Hippocampal formation (tissue), 2 donors: ENCODE results near the gene FAM174C.

Experiments used
- DNase-seq, 2 donors: peaks; one replicate each; lab custom pipeline; 2025; lab: John Stamatoyannopoulos, UW

The FAM174C gene

DNA sequence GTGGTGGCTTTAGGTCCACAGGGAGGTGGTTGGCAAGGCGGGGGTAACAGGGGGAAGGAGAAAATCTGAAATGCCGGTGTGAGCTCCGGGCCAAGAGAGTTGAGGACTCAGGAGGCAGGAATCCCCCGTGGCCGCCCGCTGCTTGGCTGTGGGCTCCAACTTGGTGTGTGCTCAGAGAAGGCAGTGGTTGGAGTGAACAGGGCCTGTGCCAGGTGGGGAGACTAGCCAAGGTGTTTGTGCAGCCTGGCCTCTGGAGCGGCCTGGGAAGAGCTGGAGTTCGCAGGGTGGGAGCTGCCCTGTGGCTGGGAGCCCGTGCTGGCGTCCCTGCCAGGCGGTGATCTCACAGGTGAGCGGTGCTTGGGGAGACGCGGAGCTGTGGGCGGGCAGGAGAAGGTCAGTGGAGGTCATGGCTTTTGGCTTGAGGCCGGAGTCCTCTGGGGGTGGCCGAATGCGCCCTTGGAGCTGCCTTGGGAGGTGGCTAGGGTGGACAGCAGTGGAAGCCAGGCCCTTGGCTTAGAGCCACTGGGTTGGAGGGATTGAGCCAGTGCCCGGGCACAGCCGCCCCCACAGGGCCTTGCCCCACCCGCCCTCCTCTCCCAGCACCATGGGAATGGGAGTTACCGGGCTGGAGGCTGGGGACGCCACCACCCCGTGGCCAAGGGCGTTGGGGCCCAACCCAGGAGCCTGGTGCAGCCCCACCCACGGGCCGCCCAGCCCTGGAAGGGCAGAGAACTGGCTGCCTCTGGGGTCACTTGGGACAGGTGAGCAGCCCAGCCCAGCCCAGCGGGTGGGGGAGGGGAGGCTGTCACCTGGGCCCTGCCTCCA is 13.3 kb upstream of the FAM174C start:
- no peak for DNase-seq

DNA sequence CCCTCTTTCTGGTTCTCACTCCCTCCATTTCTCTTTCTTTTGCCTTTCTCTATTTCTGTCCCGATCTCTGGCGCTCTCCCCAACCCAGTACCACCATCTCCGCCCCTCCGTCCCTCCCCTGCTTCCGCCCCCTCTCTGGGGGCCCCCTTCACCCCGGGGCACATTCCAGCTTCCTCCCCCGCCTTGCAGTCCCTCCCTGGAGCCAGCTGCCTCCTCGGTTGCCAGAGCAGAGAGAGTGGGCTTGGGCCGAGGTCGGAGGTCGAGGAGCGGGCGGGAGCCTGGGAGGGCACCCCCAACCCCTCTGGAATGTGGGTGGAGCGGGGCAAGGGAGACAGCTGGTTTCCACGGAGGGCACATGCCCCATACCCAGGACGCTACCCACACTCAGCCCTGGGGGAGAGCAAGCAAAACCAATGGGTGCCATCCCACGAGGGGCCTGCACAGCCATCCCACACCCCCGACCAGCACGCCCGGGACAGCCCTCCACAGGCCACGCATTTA is 12.7 kb upstream of the FAM174C start:
- no peak for DNase-seq

DNA sequence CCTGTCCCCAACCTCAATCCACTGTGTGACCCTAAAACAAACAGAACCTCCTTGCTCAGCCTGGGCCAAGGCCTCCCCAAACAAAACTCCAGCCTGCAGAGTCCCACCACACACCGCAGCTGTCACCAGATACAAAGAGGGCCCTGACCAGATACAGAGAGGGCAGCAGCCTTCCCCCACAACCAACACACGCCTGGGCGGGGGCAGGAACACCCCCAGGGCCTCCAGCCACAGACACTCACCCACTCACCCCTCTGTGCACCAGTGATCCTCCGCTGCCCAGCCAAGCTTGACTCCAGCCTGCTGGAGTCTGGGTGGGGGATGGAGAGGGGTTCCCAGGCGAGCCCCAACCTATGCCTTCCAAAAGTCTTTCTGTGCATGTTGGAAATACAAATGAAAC is 12.1 kb upstream of the FAM174C start:
- DNase-seq = no peak

DNA sequence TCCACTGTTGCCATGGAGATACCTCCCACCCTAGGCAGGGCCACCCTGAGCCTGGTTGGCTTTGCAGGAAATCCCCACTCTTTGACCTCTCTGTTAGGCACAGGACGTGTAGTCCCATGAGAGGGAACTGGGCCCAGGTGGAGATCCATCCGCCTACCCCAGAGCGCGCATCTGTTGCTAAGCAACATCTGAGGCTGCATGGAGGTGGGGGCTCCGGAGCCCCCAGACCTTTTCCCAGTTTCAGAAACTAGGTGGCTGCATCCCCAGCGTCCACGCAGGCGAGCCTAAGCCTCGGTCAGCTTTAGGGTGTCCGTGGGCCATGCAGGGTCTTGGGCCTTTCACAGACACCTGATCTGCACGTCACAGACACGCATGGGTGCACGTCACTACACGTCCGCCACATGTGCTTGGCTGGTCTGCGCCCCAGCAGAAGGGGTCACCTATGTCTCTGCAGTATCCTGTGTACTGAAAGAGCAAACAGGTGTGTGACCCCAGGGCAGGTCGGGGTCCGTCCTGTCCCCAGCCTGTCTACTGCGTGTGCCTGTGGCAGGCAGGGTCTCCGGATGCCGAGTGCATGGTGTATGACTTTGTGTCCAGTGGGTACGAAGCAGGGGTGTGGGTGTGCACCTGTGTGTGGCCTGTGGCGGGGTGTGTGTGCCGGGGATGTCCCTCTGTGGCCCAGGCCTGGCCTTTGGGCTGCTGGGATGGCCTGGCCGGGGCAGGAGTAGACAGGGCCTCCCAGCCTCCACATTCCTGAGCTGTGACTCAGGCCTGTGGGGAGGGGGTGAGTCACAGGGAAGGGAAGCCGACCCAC is 10.3 kb upstream of the FAM174C start:
- DNase-seq = no peak

DNA sequence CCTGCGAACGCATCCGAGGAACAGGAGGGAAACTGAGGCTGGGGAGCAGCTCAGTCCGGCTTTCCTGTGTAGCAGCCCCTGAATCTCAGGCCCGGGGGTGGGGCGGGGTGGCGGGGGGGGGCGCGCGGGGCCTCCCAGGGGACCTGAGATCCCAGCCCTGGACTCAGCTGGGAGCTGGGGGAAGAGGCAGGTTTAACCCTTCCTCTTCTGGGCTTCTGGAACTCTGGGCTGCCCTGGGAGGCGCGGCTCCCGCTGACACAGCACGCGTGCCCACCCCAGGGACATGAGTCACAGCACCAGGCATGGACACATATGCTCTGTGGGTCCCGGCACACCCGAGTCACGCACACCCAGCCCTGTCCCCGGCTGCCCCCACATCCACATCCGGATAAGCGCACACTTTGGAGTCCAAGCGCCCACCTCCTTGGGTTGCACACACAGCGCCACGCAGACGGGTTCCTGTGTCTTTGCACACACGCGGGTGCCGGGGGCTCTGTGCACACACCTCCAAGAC is 9.7 kb upstream of the FAM174C start:
- DNase-seq = no peak

DNA sequence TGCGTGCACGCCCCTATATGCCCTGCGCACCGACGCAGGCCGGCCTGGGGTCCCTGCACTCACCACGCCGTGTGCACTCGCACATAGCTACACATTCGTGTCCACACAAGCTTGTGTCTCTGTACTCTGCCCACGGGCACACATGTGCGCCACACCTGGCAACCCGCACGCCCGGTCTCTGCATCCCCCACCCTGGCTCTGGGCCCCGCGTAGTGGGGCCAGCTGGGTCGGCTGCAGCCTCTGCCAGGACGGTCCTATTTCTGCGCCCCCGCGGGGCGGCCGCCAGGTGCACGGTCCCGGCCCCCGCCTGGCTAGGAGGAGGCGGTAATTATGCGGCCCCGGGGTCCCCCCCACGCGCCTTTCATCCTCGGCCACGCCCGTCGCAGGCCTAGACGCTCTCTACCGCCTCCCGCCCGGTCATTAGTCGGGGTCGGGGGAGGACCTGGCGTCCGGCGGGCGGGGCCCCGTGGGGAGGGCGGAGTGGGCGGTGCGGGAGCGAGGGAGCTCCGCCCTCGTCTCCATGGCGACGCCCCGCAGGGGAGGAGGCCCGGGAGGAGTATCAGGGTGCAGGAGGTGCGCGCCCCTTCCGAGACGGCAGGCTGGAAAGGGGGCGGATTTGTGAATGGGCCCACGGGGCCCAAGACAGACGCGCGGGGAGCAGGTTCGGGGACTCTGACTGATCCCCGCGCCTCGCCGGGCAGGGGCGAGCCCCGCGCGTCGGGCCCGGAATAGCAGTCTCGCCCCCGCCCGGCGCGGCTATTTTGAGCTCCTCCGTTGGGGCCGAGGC is 9.0 kb upstream of the FAM174C start:
- peak in 1 of 2 donors; percentile 59 for DNase-seq

DNA sequence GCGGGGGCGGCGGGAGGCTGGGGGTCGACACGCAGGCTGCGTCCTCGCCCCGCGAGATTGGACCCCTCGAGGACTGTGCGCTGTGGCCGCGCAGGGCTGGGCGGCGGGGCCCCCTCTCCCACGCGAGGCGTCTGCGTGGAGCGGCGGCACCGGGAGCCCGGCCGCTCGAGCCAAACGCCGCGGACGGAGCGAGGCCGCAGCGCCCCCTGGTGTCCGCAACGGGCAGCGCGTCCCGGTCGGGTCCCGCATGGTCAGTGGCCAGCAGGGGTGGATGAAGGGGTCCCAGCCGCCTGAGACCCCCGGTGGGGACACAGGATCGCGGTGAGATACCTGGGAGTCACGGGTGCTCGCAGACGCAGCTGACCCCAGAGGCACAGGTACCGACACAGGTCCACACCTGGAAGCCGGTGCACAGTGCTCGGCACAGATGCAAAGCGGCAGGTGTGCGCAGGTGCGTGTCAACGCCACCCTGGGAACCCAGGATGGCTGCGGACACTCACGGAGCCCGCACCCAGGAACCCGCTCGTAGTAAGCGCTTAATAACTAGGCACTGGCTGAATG is 8.3 kb upstream of the FAM174C start:
- DNase-seq = peak in 1 of 2 donors; percentile 68

DNA sequence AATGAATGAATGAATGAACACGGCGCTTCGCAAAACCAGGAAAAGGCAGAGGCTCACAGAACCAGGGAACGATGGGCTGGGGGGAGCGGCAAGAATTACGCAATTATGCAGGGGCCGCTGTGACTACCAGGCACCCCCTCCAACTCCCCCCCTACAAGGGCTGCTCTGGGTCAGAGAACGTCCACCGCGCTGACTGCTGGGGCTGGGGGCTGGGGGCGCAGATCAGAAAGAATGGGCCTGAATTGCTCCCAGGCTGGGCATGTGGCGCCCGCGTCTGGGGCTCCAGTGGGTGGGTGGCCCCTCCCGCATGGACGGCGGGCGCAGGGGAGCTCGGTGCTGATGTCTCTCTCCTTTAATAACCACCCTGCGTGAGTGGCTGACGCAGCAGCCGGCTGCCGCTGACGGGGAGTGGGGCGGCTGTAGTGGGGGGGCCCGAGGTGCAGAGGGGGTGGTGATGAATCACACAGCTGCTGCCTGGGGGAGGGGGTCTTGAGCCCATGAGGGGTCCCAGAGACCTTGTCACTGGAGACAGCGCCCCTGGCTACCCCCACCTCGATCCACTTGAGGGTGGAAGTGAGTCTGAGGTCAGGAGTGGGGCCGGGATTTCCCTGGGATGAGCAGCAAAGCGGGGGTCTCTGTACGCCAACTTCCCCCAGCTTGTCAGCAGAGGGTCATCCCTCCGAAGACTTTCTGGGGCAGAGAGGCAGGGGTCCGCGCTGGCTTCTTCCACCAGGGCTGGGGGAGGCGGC is 7.7 kb upstream of the FAM174C start:
- no peak for DNase-seq

DNA sequence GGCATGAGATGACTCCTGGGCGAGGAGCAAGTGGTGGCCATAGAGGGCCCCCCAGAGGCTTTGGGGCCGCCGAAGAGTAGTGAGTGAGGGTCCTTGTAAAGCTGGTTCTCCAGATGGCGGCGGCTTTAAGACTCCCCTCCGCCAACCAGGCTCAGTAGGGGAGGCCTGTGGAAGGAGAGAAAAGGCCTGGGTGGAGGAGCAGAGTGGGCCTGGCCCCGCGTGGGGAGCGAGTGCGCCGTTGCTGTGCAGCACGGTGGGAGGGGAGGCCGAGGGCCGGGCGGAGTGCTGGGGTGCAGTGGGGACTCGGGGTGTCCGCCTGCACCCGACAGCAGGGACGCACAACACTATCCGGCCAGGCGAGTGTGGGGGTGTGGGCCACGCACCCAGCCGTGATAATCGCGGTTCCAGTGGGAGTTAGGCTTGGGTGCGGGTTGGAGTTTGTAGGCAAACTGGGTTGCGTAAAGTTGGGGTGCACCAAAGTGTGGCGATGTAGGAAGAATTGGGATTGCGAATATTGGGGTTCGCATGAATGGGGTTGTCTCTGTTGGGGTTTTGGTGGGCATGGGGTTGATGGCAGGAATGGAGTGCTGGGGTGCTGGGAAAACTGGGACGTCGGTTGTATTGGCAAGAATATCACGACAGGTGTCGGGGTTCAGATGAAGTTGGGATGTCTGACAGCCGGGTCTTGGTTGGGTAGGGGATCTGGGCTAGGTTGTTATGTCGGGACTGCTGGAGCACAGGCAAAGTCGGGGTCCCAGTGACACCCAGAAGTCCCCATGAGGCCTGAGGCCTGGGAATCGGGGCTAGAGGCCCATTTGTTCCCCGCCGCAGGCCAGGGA is 6.9 kb upstream of the FAM174C start:
- no peak for DNase-seq

DNA sequence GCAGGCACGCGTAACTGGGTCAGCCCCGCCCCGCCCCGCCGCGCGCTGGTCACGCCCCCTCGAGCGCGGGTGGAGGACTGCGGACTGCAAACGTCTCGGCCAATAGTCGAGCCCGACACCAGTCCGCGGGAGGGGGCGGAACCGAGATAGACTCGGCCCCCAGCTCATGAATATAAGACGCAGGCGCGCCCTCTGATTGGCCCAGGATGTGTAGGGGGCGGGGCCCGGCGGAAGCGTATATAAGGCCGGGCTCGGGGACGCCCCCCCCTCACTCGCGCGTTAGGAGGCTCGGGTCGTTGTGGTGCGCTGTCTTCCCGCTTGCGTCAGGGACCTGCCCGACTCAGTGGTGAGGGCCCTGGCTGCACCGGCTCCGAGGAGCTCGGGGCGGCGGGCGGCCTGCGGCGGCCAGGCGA is 6.3 kb upstream of the FAM174C start, which contains the start of gene CIRBP:
Gene CIRBP, plus strand, starts transcription at position 268 of the 413 bp plus-strand sequence. CDS start 1,602 bp downstream, outside the sequence.
- peak; percentile 98 to 99 for DNase-seq

DNA sequence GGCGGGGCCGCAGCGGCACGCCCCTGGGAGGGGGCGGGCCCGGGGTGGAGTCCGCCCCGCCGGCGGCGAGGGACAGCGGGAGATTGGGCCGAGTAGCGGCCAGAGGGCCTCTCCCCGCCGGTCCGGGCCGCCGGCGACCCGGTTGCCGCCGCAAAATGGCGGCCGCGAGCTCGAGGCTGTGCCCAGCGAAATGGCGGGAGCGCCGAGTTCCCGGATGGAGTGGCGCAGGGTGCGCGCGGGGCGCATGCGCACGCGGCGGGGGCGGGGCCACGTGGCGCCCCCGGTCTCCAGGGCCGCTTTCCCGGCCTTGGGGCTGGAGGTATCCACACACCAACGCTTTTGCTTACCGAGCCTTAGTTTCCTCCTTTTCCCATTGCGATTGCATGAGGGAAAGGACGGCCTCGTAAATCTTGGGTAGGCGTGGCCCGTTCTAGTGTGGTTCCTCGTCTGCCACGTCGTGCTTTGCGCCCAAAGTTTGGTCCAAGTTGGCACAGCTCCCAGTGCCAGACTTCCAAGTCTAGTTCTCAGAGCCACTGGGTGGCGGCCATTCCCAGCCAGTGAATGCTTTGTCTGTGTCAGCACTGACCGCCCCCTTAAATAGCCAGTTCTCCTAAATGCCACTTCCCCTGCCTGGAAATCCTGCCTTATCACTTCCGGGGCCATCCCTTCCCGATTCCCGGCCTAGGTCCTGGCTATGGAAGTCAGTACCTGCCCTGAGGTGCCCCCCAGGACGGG is 5.7 kb upstream of the FAM174C start:
- DNase-seq = peak; percentile 62 to 80

DNA sequence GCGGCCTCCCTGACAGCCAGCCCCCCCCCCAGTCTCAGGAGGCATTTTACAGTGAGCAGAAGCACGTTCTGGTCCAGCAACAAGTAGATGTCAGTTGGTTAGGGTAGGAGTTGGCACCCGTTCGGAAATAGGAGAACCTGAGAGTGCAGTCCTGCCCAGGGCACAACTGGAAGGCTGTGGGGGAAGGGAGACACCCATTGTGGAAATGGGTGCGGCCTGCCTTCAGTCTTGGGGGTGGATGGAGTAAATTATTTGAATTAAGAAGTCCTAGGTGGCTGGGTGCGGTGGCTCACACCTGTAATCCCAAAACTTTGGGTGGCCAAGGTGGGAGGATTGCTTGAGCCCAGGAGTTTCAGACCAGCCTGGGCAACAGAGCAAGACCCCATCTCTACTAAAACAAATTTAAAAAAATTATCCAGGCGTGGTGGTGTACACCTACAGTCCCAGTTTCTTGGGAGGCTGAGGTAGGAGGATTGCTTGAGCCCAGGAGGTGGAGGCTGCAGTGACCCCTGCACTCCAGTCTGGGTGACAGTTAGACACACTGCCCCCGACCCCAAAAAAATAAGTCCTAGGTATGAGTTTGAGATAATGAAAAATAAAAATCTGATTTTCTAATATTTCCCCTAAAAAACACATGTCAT is 5.0 kb upstream of the FAM174C start:
- DNase-seq = no peak

DNA sequence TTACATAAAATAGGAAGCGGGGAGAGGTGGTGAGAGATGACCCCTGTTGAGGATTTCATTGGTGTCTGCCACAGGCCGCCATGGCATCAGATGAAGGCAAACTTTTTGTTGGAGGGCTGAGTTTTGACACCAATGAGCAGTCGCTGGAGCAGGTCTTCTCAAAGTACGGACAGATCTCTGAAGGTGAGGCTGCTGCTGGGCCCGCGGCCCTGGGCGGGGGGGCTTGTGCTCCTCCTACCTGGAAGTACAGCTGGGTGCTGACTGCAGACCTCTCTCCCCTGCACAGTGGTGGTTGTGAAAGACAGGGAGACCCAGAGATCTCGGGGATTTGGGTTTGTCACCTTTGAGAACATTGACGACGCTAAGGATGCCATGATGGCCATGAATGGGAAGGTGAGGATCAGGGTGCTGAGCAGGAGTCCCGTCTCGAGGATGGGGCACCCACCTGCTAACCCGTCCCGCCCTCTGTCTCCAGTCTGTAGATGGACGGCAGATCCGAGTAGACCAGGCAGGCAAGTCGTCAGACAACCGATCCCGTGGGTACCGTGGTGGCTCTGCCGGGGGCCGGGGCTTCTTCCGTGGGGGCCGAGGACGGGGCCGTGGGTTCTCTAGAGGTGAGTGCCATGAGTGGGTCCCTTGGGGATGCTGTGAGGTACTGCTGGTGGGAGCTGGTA is 4.3 kb upstream of the FAM174C start:
- DNase-seq = no peak

DNA sequence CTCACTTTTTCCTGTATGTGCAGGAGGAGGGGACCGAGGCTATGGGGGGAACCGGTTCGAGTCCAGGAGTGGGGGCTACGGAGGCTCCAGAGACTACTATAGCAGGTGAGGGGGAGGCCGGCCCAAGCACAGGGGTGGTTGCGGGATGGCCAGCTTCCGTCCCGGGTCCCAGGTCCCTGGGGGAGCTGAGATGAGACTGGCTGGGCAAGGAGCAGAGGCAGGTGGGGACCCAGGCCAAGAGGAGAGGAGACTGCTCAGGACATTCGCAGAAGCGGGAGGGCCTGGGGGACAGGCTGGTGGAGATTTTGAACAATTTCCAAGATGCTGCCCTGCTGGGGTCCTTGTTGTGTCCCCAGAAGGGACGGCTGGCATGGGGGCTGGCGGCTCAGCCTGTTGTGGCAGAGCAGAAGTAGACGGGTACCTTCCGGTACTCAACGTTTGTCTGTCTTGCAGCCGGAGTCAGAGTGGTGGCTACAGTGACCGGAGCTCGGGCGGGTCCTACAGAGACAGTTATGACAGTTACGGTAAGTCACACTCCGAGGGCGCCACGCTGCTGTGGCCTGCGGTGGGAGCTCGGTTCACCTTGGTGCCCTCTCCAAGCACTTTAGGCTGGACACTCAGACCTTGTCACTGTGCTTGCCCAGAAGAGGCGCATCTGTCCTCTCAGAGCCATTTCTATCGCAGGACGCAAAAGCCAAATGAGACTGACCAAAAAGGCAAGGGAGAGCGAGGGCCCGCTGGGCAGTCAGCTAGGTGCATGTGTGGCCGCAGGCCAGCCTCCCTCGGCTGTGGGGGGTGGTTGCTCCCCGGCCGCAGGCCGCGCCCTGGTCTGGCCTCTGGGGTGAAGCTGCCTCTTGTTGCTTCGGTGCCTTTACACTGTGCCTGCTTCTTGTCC is 3.6 kb upstream of the FAM174C start:
- no peak for DNase-seq

DNA sequence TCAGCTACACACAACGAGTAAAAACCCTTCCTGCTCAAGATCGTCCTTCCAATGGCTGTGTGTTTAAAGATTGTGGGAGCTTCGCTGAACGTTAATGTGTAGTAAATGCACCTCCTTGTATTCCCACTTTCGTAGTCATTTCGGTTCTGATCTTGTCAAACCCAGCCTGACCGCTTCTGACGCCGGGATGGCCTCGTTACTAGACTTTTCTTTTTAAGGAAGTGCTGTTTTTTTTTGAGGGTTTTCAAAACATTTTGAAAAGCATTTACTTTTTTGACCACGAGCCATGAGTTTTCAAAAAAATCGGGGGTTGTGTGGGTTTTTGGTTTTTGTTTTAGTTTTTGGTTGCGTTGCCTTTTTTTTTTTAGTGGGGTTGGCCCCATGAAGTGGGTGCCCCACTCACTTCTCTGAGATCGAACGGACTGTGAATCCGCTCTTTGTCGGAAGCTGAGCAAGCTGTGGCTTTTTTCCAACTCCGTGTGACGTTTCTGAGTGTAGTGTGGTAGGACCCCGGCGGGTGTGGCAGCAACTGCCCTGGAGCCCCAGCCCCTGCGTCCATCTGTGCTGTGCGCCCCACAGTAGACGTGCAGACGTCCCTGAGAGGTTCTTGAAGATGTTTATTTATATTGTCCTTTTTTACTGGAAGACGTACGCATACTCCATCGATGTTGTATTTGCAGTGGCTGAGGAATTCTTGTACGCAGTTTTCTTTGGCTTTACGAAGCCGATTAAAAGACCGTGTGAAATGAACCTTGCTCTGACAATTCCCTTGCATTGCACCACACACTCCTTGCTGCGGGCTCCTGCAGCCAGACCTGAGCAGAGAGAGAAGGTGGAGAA is 2.7 kb upstream of the FAM174C start:
- DNase-seq = no peak
